Natural killer cell (primary cell): Measurements from ENCODE around the gene FBL. TPM values are rescaled to one million over a fixed set of nuclear protein-coding genes. Genes with fewer than 3 reads are reported as not detected.
"Not testable (repeated sequence)": the region's sequence is repeated elsewhere in the genome, so short reads cannot be mapped to it uniquely, and the experiment has no call there.

Experiments used
- ATAC-seq, 3 donors: fragments of 150-1000 bp in 2 of 3; fragments of 200-7000 bp in 1 of 3; cut with Tn5 transposase; 1 replicate in 1 of 3; 2 replicates in 2 of 3; pipeline ENCODE4 v1.10.0; 2021; ENCODE audit warnings: mild to moderate bottlenecking in 2 of 3, moderate library complexity in 2 of 3
- DNase-seq, 2 donors: peaks; one replicate each; pipeline versions ENCODE4 v3.0.0 to v3.0.0-alpha.2; 2013 to 2021; ENCODE audit warnings: mixed read lengths in 1 of 2
- H3K27ac ChIP-seq: one replicate; pipeline ENCODE4 v1.5.1; 2013; ENCODE audit warnings: mild to moderate bottlenecking, low read length
- H3K27me3 ChIP-seq: one replicate; pipeline ENCODE4 v1.6.1; 2013; ENCODE audit warnings: low read length; ENCODE audit not compliant: control insufficient read depth, insufficient read depth
- H3K36me3 ChIP-seq: one replicate; pipeline ENCODE4 v1.6.1; 2013; ENCODE audit warnings: low read length; ENCODE audit not compliant: control insufficient read depth, insufficient read depth
- H3K4me1 ChIP-seq: one replicate; pipeline ENCODE4 v1.6.1; 2013; ENCODE audit warnings: low read length; ENCODE audit not compliant: control insufficient read depth, insufficient read depth
- H3K4me3 ChIP-seq: one replicate; pipeline ENCODE4 v1.5.1; 2013; ENCODE audit warnings: low read length
- H3K9me3 ChIP-seq: one replicate; pipeline ENCODE4 v1.6.1; 2013; ENCODE audit warnings: low read length; ENCODE audit not compliant: control insufficient read depth, insufficient read depth
- H3K27ac Mint-ChIP-seq, 2 donors: one replicate each; pipeline ENCODE4 v1.8.0; 2022; ENCODE audit warnings: mild to moderate bottlenecking in 2 of 2, mixed read lengths in 2 of 2, moderate library complexity in 1 of 2
- H3K27me3 Mint-ChIP-seq, 2 donors: one replicate each; pipeline ENCODE4 v1.8.0; 2022; ENCODE audit warnings: low read depth in 2 of 2, mixed read lengths in 2 of 2
- H3K36me3 Mint-ChIP-seq: one replicate; pipeline ENCODE4 v1.8.0; 2022; ENCODE audit warnings: mixed read lengths
- H3K4me1 Mint-ChIP-seq, 2 donors: one replicate each; pipeline ENCODE4 v1.8.0; 2022; ENCODE audit warnings: mixed read lengths in 2 of 2
- H3K4me3 Mint-ChIP-seq: one replicate; pipeline ENCODE4 v1.8.0; 2022; ENCODE audit warnings: mild to moderate bottlenecking, moderate library complexity, mixed read lengths
- H3K9me3 Mint-ChIP-seq, 2 donors: one replicate each; pipeline ENCODE4 v1.8.0; 2022; ENCODE audit warnings: mixed read lengths in 2 of 2
- CTCF ChIP-seq: fragments of 200-600 bp; IDR thresholded peaks from one replicate; pipeline ENCODE4 v1.8.0; 2022; ENCODE audit warnings: antibody characterized with exemption
- WGBS: methylation state at CpG from one replicate; pipeline ENCODE4 v1.1.7; 2013; ENCODE audit warnings: missing lambda C conversion rate; ENCODE audit not compliant: insufficient coverage; 5-methylcytosine and 5-hydroxymethylcytosine counted together
- intact Hi-C: fragments of 100-400 bp; cut with micrococcal nuclease; formaldehyde crosslinking; loops from one replicate; pipeline ENCODE4 v1.14.2; 2022
- total RNA-seq, 4 donors: library from RNA; stranded (reverse); fragments of 120-200 nt in 1 of 4; gene quantifications; one replicate each; pipeline versions ENCODE4 v1.2.3 to v1.2.4, GENCODE V29; 2013 to 2022

The FBL gene
- total RNA-seq, 3 donors from 2014 or later (not counting 1 experiment from before 2014, with no cell fraction given), result 181 to 213 (median 201) TPM

DNA sequence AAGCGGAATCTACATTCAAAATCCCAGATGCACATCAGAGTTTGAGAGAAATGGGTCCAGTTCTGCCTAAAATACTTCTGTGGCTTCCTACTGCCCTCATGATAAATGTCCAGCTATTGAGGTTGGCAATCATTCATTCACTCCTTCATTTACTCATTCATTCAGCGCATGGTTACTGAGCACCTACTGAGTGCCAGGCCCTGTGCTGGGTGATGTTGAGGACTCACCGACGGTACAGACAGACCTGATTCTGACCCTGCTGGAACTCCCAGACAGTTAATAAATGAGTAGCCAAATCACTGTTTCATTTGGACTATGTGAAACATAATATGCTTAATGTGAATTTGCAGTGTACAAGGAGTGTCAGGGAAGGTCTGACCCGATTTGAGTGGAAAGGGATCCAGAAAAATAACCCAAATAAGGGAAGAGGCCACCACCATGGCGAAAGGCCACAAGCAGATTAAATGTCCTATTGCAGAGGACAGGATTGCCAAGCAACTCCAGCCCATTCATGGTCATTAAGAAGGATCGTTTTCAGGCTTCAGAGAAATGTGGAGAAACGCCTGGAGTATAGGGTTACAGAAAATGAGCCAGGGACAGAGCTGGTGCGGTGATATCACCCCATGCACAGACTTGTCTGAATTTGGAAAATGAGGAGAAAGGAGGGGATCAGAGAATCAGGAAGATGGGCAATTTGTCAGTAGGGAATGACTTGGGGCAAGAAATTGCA lies 32.8 kb downstream of the FBL start:
- Histone ChIP-seq H3K4me3 (no peak overlapping the region), H3K9me3 (no peaks in the 10 kb centered on the region), H3K4me1 (no peaks in the 10 kb centered on the region), H3K27me3 (no peaks in the 10 kb centered on the region), H3K36me3 (peaks cover 7% of the 10 kb centered on the region), H3K27ac (no peak overlapping the region)
- Mint-ChIP-seq H3K9me3 (no peaks in the 10 kb centered on the region), H3K4me1 (peaks cover 0 to 5% of the 10 kb centered on the region in 2 donors), H3K27me3 (no peaks in the 10 kb centered on the region), H3K4me3 (no peak overlapping the region), H3K36me3 (no peaks in the 10 kb centered on the region), H3K27ac (no peak overlapping the region)
- DNase-seq (no peak), ATAC-seq (no peak)
- WGBS, result 88% methylated on average over 9 of the region's 9 CpGs
- no peak for TF ChIP-seq CTCF
- intact Hi-C loops, result no loop called here

- Mint-ChIP-seq H3K27me3 (no peaks in the 10 kb centered on the region), H3K4me3 (no peak overlapping the region), H3K9me3 (no peaks in the 10 kb centered on the region), H3K36me3 (no peaks in the 10 kb centered on the region), H3K4me1 (peaks cover 0 to 4% of the 10 kb centered on the region in 2 donors), H3K27ac (no peak overlapping the region)
- DNase-seq (no peak), ATAC-seq (no peak)
- Histone ChIP-seq H3K27ac (no peak overlapping the region), H3K4me3 (no peak overlapping the region), H3K27me3 (no peaks in the 10 kb centered on the region), H3K9me3 (no peaks in the 10 kb centered on the region), H3K36me3 (peaks cover 2% of the 10 kb centered on the region), H3K4me1 (no peaks in the 10 kb centered on the region)
- 98% methylated on average over 3 of the region's 4 CpGs for WGBS
- no peak for TF ChIP-seq CTCF
- intact Hi-C loops, result no loop called here
Observed at GRCh38 chr19:39811064-39811463, 35.1 kb downstream of the FBL start.

- intact Hi-C loops, result no loop called here
- no peaks in the 10 kb centered on the region for H3K9me3 Mint-ChIP-seq
- Histone ChIP-seq H3K9me3 (no peaks in the 10 kb centered on the region), H3K27me3 (no peaks in the 10 kb centered on the region), H3K36me3 (no peaks in the 10 kb centered on the region), H3K4me1 (no peaks in the 10 kb centered on the region), H3K4me3 (no peak overlapping the region), H3K27ac (no peak overlapping the region)
- H3K27me3 Mint-ChIP-seq, result no peaks in the 10 kb centered on the region
- 96% methylated on average over 4 of the region's 4 CpGs for WGBS
- no peaks in the 10 kb centered on the region for H3K4me1 Mint-ChIP-seq
- no peak overlapping the region for H3K4me3 Mint-ChIP-seq
- no peaks in the 10 kb centered on the region for H3K36me3 Mint-ChIP-seq
- DNase-seq, result no peak
- ATAC-seq, result no peak
- TF ChIP-seq CTCF, result no peak
- H3K27ac Mint-ChIP-seq, result no peak overlapping the region
Observed at GRCh38 chr19:39810424-39810823, 35.8 kb downstream of the FBL start.

- H3K9me3 ChIP-seq, result no peaks in the 10 kb centered on the region
- intact Hi-C loops, result no loop called here
- Mint-ChIP-seq H3K4me3 (no peak overlapping the region), H3K4me1 (no peaks in the 10 kb centered on the region), H3K9me3 (no peaks in the 10 kb centered on the region), H3K27ac (no peak overlapping the region), H3K36me3 (no peaks in the 10 kb centered on the region), H3K27me3 (no peaks in the 10 kb centered on the region)
- H3K27me3 ChIP-seq, result no peaks in the 10 kb centered on the region
- DNase-seq (no peak), ATAC-seq (no peak)
- 96% methylated on average over 4 of the region's 4 CpGs for WGBS
- H3K4me1 ChIP-seq, result no peaks in the 10 kb centered on the region
- no peaks in the 10 kb centered on the region for H3K36me3 ChIP-seq
- H3K27ac ChIP-seq, result no peak overlapping the region
- TF ChIP-seq CTCF, result no peak
- H3K4me3 ChIP-seq, result no peak overlapping the region
Observed at GRCh38 chr19:39809368-39809767, 36.8 kb downstream of the FBL start.

DNA sequence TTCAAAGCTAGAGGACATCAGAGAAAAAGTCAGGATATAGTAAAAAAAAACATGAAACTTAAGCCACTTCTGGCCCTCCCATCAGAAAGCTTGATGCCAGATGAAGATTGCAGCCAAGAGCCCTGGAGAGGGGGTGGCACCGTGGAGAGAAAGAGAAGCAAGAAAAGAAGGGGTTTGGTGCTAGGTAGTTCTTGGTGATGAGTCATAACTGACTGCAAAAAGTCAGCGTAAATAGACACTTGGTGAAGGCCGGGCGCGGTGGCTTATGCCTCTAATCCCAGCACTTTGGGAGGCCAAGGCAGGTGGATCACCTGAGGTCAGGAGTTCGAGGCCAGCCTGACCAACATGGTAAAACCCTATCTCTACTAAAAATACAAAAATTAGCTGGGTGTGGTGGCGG lies 37.5 kb downstream of the FBL start:
- ATAC-seq, intact Hi-C loops, H3K36me3 Mint-ChIP-seq: not testable (repeated sequence)

More for the DNA sequence above, 37.5 kb downstream of the FBL start:
- not testable (repeated sequence) for H3K4me1 ChIP-seq, H3K4me1 Mint-ChIP-seq, DNase-seq, H3K27ac Mint-ChIP-seq, H3K27ac ChIP-seq, H3K36me3 ChIP-seq, H3K27me3 ChIP-seq, H3K4me3 Mint-ChIP-seq, H3K4me3 ChIP-seq, H3K9me3 Mint-ChIP-seq, H3K27me3 Mint-ChIP-seq, H3K9me3 ChIP-seq
- WGBS, result 75% methylated on average over 6 of the region's 7 CpGs
